Vagina (tissue), 2 donors: ENCODE measurements around the gene HADHB.

Experiments used
- CTCF ChIP-seq, 3 experiments: fragments of 450-650 bp in 2 of 3; fragments of 200-600 bp in 1 of 3; sonication (generic) in 1 of 3; IDR thresholded peaks; one replicate each; pipeline ENCODE4 v1.5.1; 2017 to 2019; ENCODE audit warnings: antibody characterized with exemption in 3 of 3, mild to moderate bottlenecking in 2 of 3, moderate library complexity in 2 of 3
- POLR2A ChIP-seq, 2 donors: fragments of 450-650 bp; IDR thresholded peaks; one replicate each; pipeline ENCODE4 v1.6.1; 2017; ENCODE audit warnings: antibody characterized with exemption in 2 of 2, mild to moderate bottlenecking in 2 of 2, moderate library complexity in 2 of 2

DNA sequence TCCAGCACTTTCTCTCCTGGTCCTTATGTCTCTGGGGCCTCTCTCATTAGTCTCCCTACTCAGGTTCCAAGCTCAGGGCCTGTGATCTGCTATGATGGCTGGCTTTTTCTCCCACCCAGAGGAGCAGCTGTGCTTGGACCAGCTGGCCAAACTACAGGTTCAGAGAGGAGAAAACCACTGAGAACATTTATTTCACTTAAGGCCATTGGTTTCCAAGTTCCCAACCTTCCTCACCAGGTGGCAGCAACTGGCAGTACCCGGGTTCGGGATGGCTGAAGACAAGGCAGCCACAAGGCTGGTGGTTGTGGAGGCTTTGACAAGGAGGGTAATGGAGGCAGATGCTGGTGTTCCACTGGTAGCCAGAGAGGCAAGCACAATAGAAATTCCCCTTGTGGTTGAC lies 71.3 kb downstream of the HADHB start:
- TF ChIP-seq CTCF (IDR thresholded peaks at IDR 0.05) (no peak), POLR2A (IDR thresholded peaks at IDR 0.05) (no peak)
